Spleen (tissue), 7 donors: ENCODE data around the gene DPYD.

ENCODE experiments used
- POLR2A ChIP-seq, 3 donors: fragments of 450-650 bp; IDR thresholded peaks; one replicate each; pipeline ENCODE4 v1.5.1; 2017; ENCODE audit warnings: antibody characterized with exemption in 3 of 3, mild to moderate bottlenecking in 1 of 3
- POLR2AphosphoS5 ChIP-seq, 3 donors: sonication (generic); formaldehyde crosslinking; IDR thresholded peaks; one replicate each; pipeline ENCODE4 v1.5.1; 2017; ENCODE audit warnings: antibody characterized with exemption in 3 of 3
- TF ChIP-seq, protein P1 (sequence below), 11 experiments: fragments of 200-600 bp in 7 of 11; fragments of 450-650 bp in 4 of 11; sonication (generic) in 4 of 11; IDR thresholded peaks in 8 of 11; conservative IDR thresholded peaks in 3 of 11; 1 replicate in 7 of 11; 2 replicates in 4 of 11; pipeline versions ENCODE4 v1.4.0 to v1.8.0; 2016 to 2021; ENCODE audit warnings: antibody characterized with exemption in 11 of 11, inconsistent platforms in 4 of 11, mild to moderate bottlenecking in 1 of 11
- donor health status: DM: no; HTN: no; CAD: no; lungs with moderate emphysema.
- donor health status: DM: no; HTN: no; CAD: no.
- donor health status: DM: no; HTN: no; CAD: no.

DNA sequence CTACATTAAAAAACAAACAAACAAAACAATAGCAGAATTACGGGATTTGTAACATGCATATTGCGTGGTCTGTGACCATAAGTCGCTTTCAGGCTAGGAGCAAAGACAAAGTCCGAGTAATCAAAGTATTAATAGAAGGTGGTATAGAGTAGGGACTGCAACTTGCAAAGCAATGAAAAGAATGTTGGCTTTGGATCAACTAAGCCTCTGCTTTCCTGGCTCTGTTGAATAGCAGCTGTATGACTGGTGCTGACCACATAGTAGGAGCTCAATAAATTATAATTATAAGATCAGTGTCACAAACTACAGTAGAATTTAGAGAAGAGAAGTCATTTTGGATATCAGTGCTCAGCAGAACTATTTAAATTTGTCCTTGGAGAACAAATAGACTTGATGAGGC lies 586.4 kb downstream of the DPYD start:
- TF ChIP-seq, protein P1, sequence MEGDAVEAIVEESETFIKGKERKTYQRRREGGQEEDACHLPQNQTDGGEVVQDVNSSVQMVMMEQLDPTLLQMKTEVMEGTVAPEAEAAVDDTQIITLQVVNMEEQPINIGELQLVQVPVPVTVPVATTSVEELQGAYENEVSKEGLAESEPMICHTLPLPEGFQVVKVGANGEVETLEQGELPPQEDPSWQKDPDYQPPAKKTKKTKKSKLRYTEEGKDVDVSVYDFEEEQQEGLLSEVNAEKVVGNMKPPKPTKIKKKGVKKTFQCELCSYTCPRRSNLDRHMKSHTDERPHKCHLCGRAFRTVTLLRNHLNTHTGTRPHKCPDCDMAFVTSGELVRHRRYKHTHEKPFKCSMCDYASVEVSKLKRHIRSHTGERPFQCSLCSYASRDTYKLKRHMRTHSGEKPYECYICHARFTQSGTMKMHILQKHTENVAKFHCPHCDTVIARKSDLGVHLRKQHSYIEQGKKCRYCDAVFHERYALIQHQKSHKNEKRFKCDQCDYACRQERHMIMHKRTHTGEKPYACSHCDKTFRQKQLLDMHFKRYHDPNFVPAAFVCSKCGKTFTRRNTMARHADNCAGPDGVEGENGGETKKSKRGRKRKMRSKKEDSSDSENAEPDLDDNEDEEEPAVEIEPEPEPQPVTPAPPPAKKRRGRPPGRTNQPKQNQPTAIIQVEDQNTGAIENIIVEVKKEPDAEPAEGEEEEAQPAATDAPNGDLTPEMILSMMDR (IDR thresholded peaks at IDR 0.05 in 8 of 11, conservative IDR thresholded peaks at IDR 0.05 in 3 of 11) = no peak
- TF ChIP-seq POLR2A (IDR thresholded peaks at IDR 0.05) (no peak), POLR2AphosphoS5 (IDR thresholded peaks at IDR 0.05) (no peak)
